Measurements from ENCODE around the gene PRSS8.
A peak's percentile ranks its signal among the peaks of the same experiment; 100 is the strongest.
"Not testable (repeated sequence)": the region's sequence is repeated elsewhere in the genome, so short reads cannot be mapped to it uniquely, and the experiment has no call there.

PRSS8 gene

DNA sequence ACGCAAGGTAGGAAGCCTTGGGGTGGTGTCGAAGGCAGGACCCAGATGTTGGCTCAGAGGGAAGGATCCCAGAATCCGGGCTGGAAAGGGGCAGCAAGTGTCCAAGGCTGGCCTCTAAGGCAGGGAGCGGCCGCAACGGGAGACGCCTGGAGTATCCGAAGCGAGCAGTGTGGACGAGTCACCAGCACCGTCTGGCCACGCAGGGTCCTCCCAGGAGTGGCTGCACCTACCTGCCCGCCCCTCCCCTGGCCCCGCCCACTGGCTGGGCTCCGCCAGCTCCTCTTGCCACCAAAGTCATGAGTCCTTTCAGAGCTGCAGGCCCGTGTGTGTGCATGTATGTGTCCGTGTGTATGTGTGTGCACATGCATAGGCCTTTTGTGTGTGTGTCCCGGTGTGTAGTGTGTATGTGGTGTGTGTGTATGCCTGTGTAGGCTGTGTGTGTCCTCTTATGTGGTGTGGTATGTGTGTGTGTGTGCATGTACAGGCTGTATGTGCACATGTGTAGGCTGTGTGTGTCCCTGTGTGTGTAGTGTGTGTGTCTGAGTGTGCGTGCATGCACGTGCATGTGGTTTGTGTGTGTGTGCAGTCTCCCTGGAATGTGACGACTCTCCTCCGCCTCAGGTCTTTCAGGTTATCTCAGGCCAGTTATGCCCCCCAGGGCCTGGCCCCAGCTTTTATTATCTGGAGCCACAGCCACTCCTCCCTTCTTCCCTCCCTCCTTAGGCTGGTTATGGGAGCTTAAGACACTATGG is at the start of gene PRSS8:
Gene PRSS8, minus strand, starts transcription at position 193 of the 752 bp plus-strand sequence. CDS start 229 bp downstream, outside the sequence.
- no peak for DNase-seq

- DNase-seq = no peak
These were observed 49.4 kb upstream of the PRSS8 start for GRCh38 chr16:31184888-31185287.

- DNase-seq = no peak
These were observed 48.2 kb upstream of the PRSS8 start for GRCh38 chr16:31183432-31184428.

- DNase-seq = no peak
These were observed 46.9 kb upstream of the PRSS8 start for GRCh38 chr16:31182391-31182790.

GRCh38 chr16:31181102-31181830 is 45.7 kb upstream of the PRSS8 start:
- peak; percentile 68 for DNase-seq

GRCh38 chr16:31179747-31180459 is 44.4 kb upstream of the PRSS8 start, which contains the start of gene FUS:
Gene FUS, plus strand, starts transcription at chr16:31180139. Its CDS starts 76 bp downstream, at chr16:31180215.
- DNase-seq = peak; percentile 83

DNA sequence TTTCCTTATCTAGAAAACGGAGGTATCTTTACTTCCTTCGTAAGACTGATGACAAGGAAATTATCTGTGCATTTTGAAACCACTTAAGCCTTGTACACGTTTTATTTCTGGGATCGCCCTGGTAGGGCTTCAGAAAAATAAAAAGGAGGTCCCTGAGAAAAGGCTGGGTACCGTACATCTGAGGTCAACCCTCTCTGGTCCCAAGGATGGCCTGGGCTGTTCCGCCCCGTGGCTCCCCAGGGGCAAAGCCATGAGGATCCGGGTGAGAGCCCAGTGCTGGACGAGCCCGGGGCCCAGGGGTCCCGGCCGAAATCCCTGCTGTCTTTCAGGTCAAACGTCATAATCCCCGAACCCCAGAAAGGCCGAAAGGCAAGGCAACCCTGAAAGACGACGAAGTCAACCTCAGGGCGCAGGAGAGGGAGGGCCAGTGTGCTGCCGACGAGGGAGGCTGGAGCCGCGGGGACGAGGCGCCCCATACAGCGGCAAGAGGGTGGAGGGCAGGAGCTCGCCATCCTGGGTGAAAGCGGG is 43.8 kb upstream of the PRSS8 start:
- peak; percentile 19 for DNase-seq

DNA sequence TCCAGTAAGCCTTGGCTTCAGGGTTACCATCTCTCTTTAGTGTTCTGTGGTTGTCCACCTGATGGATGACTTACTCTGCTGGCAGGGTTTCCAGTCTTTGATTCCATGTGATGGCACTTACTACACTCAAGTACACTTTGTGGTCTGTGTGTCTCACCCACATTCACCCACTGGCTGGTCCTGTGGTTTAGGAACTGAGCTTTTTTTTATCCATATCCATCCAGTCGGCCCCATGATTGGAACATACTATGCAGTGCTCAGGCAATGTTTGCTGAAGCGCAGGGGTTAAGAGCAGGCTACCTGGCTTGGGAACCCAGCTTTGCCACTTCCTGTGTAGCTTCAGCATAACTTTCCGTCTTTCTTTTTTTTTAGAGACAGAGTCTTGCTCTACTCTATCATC is 41.6 kb upstream of the PRSS8 start:
- DNase-seq = peak; percentile 72

GRCh38 chr16:31170048-31170447 is 34.5 kb upstream of the PRSS8 start:
- DNase-seq = not testable (repeated sequence)

DNA sequence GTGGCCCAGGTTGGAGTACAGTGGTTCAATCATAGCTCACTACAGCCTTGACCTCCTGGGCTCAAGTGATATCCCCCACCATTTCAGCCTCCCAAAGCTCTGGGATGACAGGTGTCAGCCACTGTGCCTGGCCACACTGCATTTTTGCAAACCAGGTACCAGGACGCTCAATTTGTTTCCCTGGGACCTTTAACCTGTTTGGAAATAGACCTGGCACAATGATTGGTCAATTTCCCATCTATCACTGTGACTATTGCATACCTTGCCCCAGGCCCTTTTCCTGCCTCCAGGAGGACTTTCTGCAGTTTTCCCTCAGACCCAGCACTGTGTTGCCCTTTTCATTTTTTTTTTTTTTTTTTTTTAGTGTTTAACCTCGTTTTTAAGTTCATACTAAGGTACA is 33.3 kb upstream of the PRSS8 start:
- no peak for DNase-seq

GRCh38 chr16:31167315-31167714 is 31.8 kb upstream of the PRSS8 start:
- DNase-seq = peak; percentile 33

DNA sequence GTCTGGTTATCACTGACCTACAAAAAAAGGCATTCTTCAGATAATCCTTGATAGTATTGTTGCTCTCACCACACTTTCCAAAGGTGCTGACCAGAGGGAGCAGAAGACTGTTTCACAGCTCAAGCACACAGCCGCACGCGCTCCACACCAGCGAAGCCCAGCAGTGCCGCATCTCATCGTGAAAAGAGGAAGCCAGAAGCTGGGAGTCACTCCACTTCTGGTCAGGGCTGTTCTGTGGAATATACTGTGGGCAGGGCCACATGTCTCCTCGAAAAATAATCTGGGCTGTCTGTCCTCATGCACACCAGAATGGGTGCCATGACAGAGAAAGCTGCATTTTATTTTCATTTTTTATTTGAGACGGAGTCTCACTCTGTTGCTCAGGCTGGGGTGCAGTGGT is 21.6 kb upstream of the PRSS8 start:
- DNase-seq = peak; percentile 76

- DNase-seq = peak; percentile 24
These were observed 15.4 kb upstream of the PRSS8 start for GRCh38 chr16:31150976-31151375.

GRCh38 chr16:31149894-31150890 is 14.7 kb upstream of the PRSS8 start, which contains the start of gene PRSS36:
Gene PRSS36, minus strand, starts transcription at chr16:31150066. Its CDS starts 31 bp downstream, at chr16:31150035.
- no peak for DNase-seq

GRCh38 chr16:31149332-31149731 is 13.8 kb upstream of the PRSS8 start:
- DNase-seq = no peak

DNA sequence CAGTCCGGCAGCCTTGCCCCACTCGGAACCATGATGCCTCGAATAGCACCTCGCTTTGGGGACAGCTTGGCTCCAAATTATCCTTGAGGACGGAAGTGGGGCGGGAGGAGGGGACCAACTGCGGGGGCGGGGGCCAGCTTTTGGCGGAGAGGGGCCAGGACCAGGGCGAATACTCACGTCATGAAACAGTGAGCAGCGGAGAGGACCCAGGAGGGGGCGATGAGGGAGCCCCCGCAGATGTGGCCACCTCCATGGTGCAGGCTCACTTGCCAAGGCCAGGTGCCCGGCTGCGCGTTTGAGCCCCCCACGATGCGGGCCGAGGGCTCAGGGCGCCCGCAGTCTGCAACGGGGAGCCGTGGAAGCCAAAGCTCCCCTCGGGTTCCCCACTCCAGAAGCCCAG is 13.4 kb upstream of the PRSS8 start:
- DNase-seq = no peak

DNA sequence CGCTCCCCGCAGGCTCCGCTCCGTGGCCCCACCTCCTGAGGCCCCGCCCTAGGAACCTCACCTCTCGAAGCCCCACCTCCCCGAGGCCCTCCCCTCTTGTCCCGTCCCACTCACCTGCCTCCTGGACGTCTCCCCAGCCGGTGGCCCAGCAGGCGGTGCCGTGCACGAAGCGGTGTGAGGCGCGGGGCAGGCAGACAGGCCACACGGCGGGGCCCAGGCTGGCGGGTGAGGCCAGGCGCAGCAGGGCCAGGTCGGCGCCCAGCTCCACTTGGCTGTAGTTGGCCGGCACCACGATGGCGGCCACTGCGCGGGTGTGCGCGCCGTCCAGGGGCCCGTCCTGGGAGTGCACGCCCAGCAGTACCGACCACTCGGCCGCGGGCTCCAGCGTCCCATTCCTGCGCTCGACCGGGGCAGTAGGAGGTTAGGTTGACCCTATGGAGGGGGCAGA is 12.8 kb upstream of the PRSS8 start:
- no peak for DNase-seq

DNA sequence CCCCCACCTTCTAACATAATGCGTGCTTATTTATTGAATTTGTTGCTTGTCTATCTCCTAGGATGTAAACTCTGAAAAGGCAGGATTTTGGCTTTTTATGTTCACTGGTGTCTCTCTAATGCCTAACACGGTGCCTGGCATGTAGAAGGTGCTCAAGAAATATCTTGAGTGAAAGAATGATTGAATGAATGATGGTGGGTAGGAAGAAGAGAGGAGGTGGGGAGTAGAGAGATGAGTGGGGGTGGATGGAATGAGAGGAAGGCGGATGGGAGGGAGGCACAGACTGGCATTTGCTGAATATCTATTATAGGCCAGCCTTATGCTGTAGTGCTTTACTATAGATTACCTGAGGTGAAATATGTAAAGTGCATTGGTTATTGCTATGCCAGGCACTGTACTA is 12.0 kb upstream of the PRSS8 start:
- no peak for DNase-seq

DNA sequence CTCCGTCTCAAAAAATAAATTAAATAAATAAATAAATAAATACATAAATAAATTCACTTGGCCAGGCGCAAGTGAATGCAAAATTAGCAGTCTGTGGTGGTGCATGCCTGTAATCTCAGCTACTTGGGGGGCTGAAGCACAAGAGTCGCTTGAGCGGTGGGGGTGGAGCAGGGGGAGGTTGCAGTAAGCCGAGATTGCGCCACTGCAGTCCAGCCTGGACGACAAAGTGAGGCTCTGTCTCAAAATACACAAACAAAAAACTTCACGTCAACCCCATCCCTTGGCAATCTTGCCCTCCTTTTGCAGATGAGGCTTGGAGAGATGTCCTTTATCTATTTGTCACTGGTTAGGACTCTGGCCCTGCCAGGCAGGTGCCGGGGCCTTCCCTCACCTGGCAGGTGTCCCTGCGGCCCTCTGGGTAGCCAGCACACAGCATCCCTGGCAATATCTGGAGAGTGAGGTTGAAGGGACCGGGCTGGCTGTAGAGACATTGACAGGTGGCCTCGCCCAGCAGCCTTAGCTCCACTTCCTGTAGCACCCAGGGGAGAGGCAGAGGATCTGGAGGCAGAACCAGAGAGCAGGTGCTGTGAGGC is 10.0 kb upstream of the PRSS8 start:
- no peak for DNase-seq

DNA sequence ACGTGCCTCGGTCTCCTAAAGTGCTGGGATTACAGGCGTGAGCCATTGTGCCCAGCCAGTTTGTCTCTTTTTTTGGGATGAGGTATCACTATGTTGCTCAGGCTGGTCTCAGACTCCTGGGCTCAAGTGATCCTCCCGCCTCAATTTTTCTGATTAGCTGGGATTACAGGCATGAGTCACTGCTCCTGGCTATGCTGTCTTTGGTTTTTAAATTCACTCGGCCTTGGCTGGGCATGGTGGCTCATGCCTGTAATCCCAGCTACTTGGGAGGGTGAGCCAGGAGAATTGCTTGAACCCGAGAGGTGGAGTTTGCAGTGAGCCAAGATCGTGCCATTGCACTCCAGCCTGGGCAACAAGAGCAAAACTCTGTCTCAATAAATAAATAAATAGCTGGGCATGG is 8.9 kb upstream of the PRSS8 start:
- DNase-seq = not testable (repeated sequence)
